Measurements from ENCODE around the gene FPGT. TPM values are rescaled to one million over a fixed set of nuclear protein-coding genes. Genes with fewer than 3 reads are reported as not detected.
"Not testable (repeated sequence)": the region's sequence is repeated elsewhere in the genome, so short reads cannot be mapped to it uniquely, and the experiment has no call there.

FPGT gene
- total and polyA plus RNA-seq, 2 of the 8 experiments (the other 6 are each of a cell fraction or from before 2014, with no cell fraction given), result 1.3 to 4.1 TPM

DNA sequence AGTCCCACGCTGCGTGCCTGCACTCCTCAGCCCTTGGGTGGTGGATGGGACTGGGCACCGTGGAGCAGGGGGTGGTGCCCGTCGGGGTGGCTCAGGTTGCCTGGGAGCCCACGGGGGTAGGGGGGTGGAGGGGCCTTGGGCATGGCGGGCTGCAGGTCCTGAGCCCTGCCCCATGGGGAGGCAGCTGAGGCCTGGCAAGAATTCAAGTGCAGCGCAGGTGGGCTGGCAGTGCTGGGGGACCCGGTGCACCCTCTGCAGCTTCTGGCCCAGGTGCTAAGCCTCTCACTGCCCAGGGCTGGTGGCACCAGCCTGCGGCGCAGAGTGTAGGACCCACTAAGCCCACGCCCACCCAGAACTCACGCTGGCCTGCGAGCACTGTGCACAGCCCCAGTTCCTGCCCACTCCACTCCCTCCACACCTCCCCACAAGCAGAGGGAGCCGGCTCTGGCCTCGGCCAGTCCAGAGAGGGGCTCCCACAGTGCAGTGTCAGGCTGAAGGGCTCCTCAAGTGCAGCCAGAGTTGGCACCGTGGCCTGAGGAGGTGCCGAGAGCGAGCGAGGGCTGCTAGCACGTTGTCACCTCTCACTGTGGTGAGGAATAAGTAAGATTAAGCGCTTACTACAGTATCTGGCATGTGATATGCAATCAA lies 50.0 kb downstream of the FPGT start (continued):
- TF ChIP-seq CTBP2 (IDR thresholded peaks at IDR 0.05; ENCODE audit: borderline replicate concordance, insufficient read depth, insufficient read length, low read length), result no peak
- TF ChIP-seq PHF8 (conservative IDR thresholded peaks at IDR 0.05; ENCODE audit: low read depth, low read length), result no peak
- no peak for TF ChIP-seq GTF2F1 (IDR thresholded peaks at IDR 0.05; ENCODE audit: borderline replicate concordance, low read depth, low read length)
- TF ChIP-seq POLR2A (IDR thresholded peaks at IDR 0.05; ENCODE audit: control extremely low read depth in 1 of 2, low read depth in 2 of 2, low read length in 2 of 2), result no peak

- CTCF ChIA-PET (ENCODE audit: partially characterized antibody), result interaction anchor here (1.1 kb wide), 1 partner anchor 40 kb away, joined by 3 read pairs; no protein-coding TSS in a partner anchor
Measured at GRCh38 chr1:74253243-74253824, 55.3 kb downstream of the FPGT start.

More at GRCh38 chr1:74253243-74253824, 55.3 kb downstream of the FPGT start:
- H3K18ac ChIP-seq (ENCODE audit: extremely low read depth, low read length); H3K9ac ChIP-seq (replicated peaks in 1 of 4; ENCODE audit: extremely low read depth in 1 of 4, low read depth in 3 of 4, low read length in 3 of 4); H2BK15ac ChIP-seq (ENCODE audit: low read length); H3K4ac ChIP-seq (replicated peaks; ENCODE audit: insufficient read length, low read depth, low read length); H2BK120ac ChIP-seq (replicated peaks; ENCODE audit: low read depth, low read length); H3K23ac ChIP-seq (ENCODE audit: insufficient read length); H3K4me3 ChIP-seq (ENCODE audit: extremely low read depth in 1 of 4, insufficient read depth in 2 of 4, low read depth in 3 of 4, low read length in 4 of 4); H3K23me2 ChIP-seq (ENCODE audit: low read depth, low read length); H4K91ac ChIP-seq (replicated peaks; ENCODE audit: insufficient read length, low read length); H2BK20ac ChIP-seq (ENCODE audit: low read length); H3K36me3 ChIP-seq (ENCODE audit: control insufficient read depth in 2 of 4, insufficient read depth in 4 of 4, low read length in 3 of 4); H4K8ac ChIP-seq (ENCODE audit: extremely low read depth, insufficient read depth, low read length); H3K56ac ChIP-seq (replicated peaks; ENCODE audit: insufficient read length, low read depth, low read length); H3K9me3 ChIP-seq (ENCODE audit: insufficient read depth in 2 of 2, low read depth in 1 of 2, low read length in 1 of 2); H4K5ac ChIP-seq (ENCODE audit: insufficient read length, low read depth, low read length); H3K4me2 ChIP-seq (ENCODE audit: insufficient read depth in 1 of 2, low read depth in 2 of 2, low read length in 2 of 2); H4K20me1 ChIP-seq (replicated peaks in 1 of 2; ENCODE audit: control insufficient read depth in 1 of 2, insufficient read depth in 2 of 2, low read length in 2 of 2); H3K14ac ChIP-seq (ENCODE audit: insufficient read length); H2BK12ac ChIP-seq (ENCODE audit: low read depth, low read length); H2AFZ ChIP-seq (ENCODE audit: low read length); H3K79me2 ChIP-seq (ENCODE audit: control insufficient read depth in 1 of 2, insufficient read depth in 2 of 2, low read length in 2 of 2); POLR2A ChIA-PET (ENCODE audit: partially characterized antibody); FAIRE-seq; DNase-seq (ENCODE audit: low read depth in 1 of 2, low spot score in 2 of 2); H3K27me3 ChIP-seq (replicated peaks in 1 of 4; ENCODE audit: control insufficient read depth in 3 of 4, extremely low read depth in 1 of 4, insufficient read depth in 3 of 4, low read length in 3 of 4); H3K79me1 ChIP-seq (ENCODE audit: low read depth, low read length); H2AK5ac ChIP-seq (ENCODE audit: low read depth, low read length); H2BK5ac ChIP-seq (ENCODE audit: low read depth, low read length); H3K4me1 ChIP-seq (replicated peaks in 1 of 4; ENCODE audit: control insufficient read depth in 3 of 4, insufficient read depth in 4 of 4, low read length in 3 of 4); H3K27ac ChIP-seq (ENCODE audit: low read depth, low read length): not testable (repeated sequence)
- 90% methylated on average over 15 of the region's 32 CpGs; no CpG with 5 or more reads in 1 of the 2 experiments for WGBS, 2 experiments (ENCODE audit: extremely low coverage in 1 of 2, insufficient coverage in 1 of 2, insufficient read length in 1 of 2, insufficient replicate concordance in 2 of 2, low coverage in 1 of 2, low lambda C conversion rate in 2 of 2, missing lambda C conversion rate in 1 of 2)

Measured in H1 (cell line).